Erythroblast (primary cell): ENCODE measurements around the gene CPM.

ENCODE experiments used
- GATA1 ChIP-seq: IDR thresholded peaks from 2 replicates; pipeline ENCODE4 v1.6.1; 2011; ENCODE audit warnings: low read depth, mild to moderate bottlenecking, control low read depth, low read length, moderate library complexity
- POLR2A ChIP-seq: IDR thresholded peaks from 2 replicates; pipeline ENCODE4 v1.6.1; 2011; ENCODE audit warnings: mild to moderate bottlenecking, low read length

DNA sequence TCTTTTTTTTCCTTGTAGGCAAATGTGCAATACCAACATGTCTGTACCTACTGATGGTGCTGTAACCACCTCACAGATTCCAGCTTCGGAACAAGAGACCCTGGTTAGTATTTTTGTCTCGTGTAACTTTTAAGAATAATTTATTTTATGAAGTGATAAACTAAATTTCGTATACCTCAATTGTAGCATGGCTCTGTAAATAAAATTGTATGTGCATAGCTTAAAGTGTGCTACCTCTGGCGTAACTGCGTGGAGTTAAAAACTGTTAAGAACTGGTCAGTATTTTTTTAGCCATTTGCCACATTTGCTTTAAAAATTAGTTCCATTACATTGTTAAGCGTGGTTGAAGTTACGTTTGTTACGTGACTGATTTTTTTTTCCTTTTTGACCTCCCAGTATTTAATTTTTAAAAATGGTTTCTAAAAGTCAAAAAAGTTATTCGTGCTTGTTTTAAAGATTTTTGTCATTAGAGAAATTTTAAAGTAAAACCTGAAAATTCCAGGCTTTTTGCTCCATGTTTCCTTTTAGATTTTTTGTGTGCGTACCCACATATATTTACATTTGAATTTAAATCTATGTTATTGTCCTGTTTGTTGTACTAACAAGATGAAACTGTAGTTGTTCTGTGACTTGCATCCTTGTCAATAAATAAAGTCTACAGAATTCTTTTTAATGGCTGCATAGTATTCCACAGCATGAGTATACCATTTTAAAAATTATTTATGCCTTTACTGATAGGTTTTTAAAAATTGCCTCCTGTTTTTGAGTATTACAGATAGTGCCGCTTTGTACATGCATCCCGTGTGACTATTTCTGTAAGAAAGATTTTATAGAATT, 123.6 kb downstream of the CPM start:
- TF ChIP-seq POLR2A (no peak), GATA1 (no peak)
